K562 (cell line): ENCODE results near the gene DPM2. TPM values are rescaled to one million over a fixed set of nuclear protein-coding genes. Genes with fewer than 3 reads are reported as not detected.
A peak's percentile ranks its signal among the peaks of the same experiment; 100 is the strongest.

ENCODE experiments used
- CBX5 ChIP-seq: IDR thresholded peaks from 2 replicates; pipeline ENCODE4 v1.6.1; 2014; ENCODE audit warnings: low read depth, borderline replicate concordance
- CTBP1 ChIP-seq: fragments of 450-650 bp; IDR thresholded peaks from 2 replicates; pipeline ENCODE4 v1.6.1; 2016; ENCODE audit warnings: borderline replicate concordance
- EP400 ChIP-seq: fragments of 450-650 bp; IDR thresholded peaks from 2 replicates; pipeline ENCODE4 v1.6.1; 2017; ENCODE audit warnings: antibody characterized with exemption, mild to moderate bottlenecking, moderate library complexity
- MCM5 ChIP-seq: fragments of 450-650 bp; IDR thresholded peaks from 2 replicates; pipeline ENCODE4 v1.6.1; 2016; ENCODE audit warnings: low read depth
- POLR2A ChIP-seq: fragments of 450-650 bp; conservative IDR thresholded peaks from 2 replicates; pipeline ENCODE4 v1.6.1; 2016
- PTBP1 ChIP-seq: fragments of 200-400 bp; formaldehyde crosslinking; IDR thresholded peaks from 2 replicates; pipeline ENCODE4 v1.6.1; 2017; ENCODE audit warnings: low read depth, low read length
- RUNX1 ChIP-seq: sonication (generic); IDR thresholded peaks from 2 replicates; pipeline ENCODE4 v1.6.1; 2016; ENCODE audit warnings: antibody characterized with exemption, low read depth
- STAT5A ChIP-seq: IDR thresholded peaks from 2 replicates; pipeline ENCODE4 v1.6.1; 2012; ENCODE audit warnings: low read length, inconsistent platforms, borderline replicate concordance
- TGIF2 ChIP-seq: sonication (generic); formaldehyde crosslinking; IDR thresholded peaks from 2 replicates; pipeline ENCODE4 v1.8.1; 2022; ENCODE audit warnings: mild to moderate bottlenecking, missing genetic modification reagents, moderate library complexity
- TOE1 ChIP-seq, 2 experiments: fragments of 450-650 bp in 1 of 2; sonication (generic) in 1 of 2; formaldehyde crosslinking in 1 of 2; IDR thresholded peaks; 2 replicates each; pipeline versions ENCODE4 v1.7.1 to v1.8.0; 2016 to 2022; ENCODE audit warnings: borderline replicate concordance in 2 of 2, mild to moderate bottlenecking in 2 of 2, antibody characterized with exemption in 1 of 2, inconsistent platforms in 1 of 2, low read depth in 1 of 2, missing genetic modification reagents in 1 of 2, moderate library complexity in 1 of 2
- TRIM28 ChIP-seq: fragments of 450-650 bp; IDR thresholded peaks from 2 replicates; pipeline ENCODE4 v1.6.1; 2017
- U2AF2 ChIP-seq: fragments of 200-400 bp; formaldehyde crosslinking; optimal IDR thresholded peaks from 2 replicates; pipeline ENCODE3; 2017; ENCODE audit warnings: low read depth, mild to moderate bottlenecking, low read length
- ZBTB17 ChIP-seq: fragments of 450-650 bp; formaldehyde crosslinking; IDR thresholded peaks from 2 replicates; pipeline ENCODE4 v1.4.0; 2020; ENCODE audit warnings: mild to moderate bottlenecking
- ZFP30 ChIP-seq: fragments of 250-450 bp; sonication (Bioruptor Pico); IDR thresholded peaks from 2 replicates; pipeline ENCODE4 v1.8.0; 2022; ENCODE audit warnings: moderate library complexity, mild to moderate bottlenecking, inconsistent platforms, borderline replicate concordance
- ZKSCAN3 ChIP-seq: fragments of 250-450 bp; sonication (Bioruptor Pico); IDR thresholded peaks from 2 replicates; pipeline ENCODE4 v1.4.0; 2020
- ZNF3 ChIP-seq: fragments of 250-450 bp; sonication (Bioruptor Pico); IDR thresholded peaks from 2 replicates; pipeline ENCODE4 v1.5.0; 2021; ENCODE audit warnings: mild to moderate bottlenecking, moderate library complexity
- ZNF354B ChIP-seq: fragments of 250-450 bp; sonication (Bioruptor Pico); IDR thresholded peaks from 2 replicates; pipeline ENCODE4 v1.4.0; 2020
- ZNF41 ChIP-seq: fragments of 250-450 bp; sonication (Bioruptor Pico); conservative IDR thresholded peaks from 2 replicates; pipeline ENCODE4 v1.4.0; 2020; ENCODE audit warnings: mild to moderate bottlenecking
- polyA plus RNA-seq, 8 experiments: library from polyadenylated mRNA; depleted of rRNA in 4 of 8; stranded (reverse) in 5 of 8; unstranded in 3 of 8; fragments of >200 nt; fragmentation: Nextera tagmentation in 2 of 8; fragmentation: Illumina TruSeq in 1 of 8; extraction: Ambion mirVana in 2 of 8; extraction: Trizol in 1 of 8; gene quantifications; 2 replicates each; pipeline versions ENCODE4 v1.2.1 to v1.2.3, GENCODE V29; 2011 to 2014; ENCODE audit warnings: inconsistent platforms in 1 of 8, missing spikeins in 1 of 8
- total RNA-seq, 7 experiments: library from RNA; depleted of rRNA in 6 of 7; stranded (reverse); fragments of >200 nt in 6 of 7; fragmentation: Illumina TruSeq in 2 of 7; extraction: Trizol in 2 of 7; gene quantifications; 2 replicates each; pipeline versions ENCODE4 v1.2.1 to v1.2.3, GENCODE V29; 2011 to 2021; ENCODE audit warnings: low replicate concordance in 1 of 7
- TF ChIP-seq, protein P1 (sequence below): fragments of 450-650 bp; IDR thresholded peaks from 2 replicates; pipeline ENCODE4 v1.6.1; 2016; ENCODE audit warnings: low read depth
- TF ChIP-seq, protein P2 (sequence below): fragments of 450-650 bp; formaldehyde crosslinking; IDR thresholded peaks from 2 replicates; pipeline ENCODE4 v1.4.0; 2020; ENCODE audit warnings: mild to moderate bottlenecking, mixed read lengths

DPM2 gene
- total and polyA plus RNA-seq, 9 of the 15 experiments (the other 6 are each of a cell fraction or from before 2014, with no cell fraction given): 43.5 to 126 (median 71.1) TPM

DNA sequence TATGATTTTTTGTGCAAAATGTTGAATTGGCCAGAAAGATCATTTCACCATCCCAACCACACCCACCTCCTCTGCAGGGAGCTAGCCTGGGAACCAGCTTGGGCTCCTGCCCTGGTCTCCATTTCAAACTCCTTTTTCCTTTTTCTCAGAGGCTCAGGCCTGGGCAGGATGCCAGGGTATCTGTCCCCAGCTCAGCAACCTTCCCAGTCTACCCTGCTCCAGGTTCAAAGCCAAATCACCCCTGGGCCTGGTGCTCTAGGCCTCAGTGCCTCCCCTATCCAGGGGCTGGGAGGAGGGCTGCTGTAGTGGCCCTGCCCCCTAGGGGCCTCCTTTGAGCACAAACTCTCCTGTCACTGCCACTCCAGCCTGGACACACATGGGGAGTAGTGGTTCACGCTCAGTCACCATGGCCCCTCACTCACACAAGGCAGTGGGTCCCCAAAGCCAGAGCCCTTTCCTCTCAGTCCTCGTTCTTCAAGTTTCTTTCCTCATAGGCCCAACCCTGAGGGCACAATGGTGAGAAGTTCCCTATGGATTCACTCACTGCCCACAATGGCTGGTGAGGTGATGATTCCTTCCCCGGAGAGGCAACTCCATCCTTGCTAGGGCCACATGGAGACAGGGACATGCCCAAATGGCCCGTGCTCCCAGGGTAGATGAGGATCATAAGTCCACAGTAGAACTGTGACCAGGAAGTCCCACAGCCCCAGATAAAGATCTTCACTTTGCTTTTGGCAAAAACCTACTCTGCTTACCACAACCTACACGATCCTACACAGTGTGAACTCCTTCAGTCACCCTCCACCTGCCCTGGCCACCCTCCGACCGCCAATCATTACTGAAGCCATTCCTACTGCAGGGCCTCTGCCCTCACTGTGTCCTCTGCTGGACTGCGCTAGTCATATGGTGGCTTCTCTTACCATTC, 19.2 kb downstream of the DPM2 start (continued):
- TF ChIP-seq, protein P1, sequence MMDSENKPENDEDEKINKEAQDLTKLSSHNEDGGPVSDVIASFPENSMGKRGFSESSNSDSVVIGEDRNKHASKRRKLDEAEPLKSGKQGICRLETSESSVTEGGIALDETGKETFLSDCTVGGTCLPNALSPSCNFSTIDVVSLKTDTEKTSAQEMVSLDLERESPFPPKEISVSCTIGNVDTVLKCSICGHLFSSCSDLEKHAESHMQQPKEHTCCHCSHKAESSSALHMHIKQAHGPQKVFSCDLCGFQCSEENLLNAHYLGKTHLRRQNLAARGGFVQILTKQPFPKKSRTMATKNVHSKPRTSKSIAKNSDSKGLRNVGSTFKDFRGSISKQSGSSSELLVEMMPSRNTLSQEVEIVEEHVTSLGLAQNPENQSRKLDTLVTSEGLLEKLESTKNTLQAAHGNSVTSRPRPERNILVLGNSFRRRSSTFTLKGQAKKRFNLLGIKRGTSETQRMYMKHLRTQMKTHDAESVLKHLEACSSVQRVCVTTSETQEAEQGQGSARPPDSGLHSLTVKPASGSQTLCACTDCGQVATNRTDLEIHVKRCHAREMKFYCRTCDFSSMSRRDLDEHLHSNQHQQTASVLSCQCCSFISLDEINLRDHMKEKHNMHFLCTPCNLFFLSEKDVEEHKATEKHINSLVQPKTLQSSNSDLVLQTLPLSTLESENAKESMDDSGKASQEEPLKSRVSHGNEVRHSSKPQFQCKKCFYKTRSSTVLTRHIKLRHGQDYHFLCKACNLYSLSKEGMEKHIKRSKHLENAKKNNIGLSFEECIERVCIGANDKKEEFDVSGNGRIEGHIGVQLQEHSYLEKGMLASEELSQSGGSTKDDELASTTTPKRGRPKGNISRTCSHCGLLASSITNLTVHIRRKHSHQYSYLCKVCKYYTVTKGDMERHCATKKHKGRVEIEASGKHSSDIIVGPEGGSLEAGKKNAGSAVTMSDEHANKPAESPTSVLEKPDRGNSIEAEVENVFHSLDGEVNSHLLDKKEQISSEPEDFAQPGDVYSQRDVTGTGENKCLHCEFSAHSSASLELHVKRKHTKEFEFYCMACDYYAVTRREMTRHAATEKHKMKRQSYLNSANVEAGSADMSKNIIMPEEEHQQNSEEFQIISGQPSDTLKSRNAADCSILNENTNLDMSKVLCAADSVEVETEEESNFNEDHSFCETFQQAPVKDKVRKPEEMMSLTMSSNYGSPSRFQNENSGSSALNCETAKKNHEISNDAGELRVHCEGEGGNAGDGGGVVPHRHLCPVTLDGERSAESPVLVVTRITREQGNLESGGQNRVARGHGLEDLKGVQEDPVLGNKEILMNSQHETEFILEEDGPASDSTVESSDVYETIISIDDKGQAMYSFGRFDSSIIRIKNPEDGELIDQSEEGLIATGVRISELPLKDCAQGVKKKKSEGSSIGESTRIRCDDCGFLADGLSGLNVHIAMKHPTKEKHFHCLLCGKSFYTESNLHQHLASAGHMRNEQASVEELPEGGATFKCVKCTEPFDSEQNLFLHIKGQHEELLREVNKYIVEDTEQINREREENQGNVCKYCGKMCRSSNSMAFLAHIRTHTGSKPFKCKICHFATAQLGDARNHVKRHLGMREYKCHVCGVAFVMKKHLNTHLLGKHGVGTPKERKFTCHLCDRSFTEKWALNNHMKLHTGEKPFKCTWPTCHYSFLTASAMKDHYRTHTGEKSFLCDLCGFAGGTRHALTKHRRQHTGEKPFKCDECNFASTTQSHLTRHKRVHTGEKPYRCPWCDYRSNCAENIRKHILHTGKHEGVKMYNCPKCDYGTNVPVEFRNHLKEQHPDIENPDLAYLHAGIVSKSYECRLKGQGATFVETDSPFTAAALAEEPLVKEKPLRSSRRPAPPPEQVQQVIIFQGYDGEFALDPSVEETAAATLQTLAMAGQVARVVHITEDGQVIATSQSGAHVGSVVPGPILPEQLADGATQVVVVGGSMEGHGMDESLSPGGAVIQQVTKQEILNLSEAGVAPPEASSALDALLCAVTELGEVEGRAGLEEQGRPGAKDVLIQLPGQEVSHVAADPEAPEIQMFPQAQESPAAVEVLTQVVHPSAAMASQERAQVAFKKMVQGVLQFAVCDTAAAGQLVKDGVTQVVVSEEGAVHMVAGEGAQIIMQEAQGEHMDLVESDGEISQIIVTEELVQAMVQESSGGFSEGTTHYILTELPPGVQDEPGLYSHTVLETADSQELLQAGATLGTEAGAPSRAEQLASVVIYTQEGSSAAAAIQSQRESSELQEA: no peak
- TF ChIP-seq ZBTB17 (CRISPR knock-in tag) (no peak), EP400 (no peak), ZKSCAN3 (peak; percentile 60; the same call in 1 of the 2 replicates), RUNX1 (0 out of 2 replicates have a peak, but pooled peaks have one; percentile 47), POLR2A (0 out of 2 replicates have a peak, but pooled peaks have one; percentile 32), ZNF354B (no peak), TOE1 (IDR thresholded peaks at IDR 0.05; ENCODE audit: borderline replicate concordance) (no peak), TOE1 (CRISPR knock-in tag; IDR thresholded peaks at IDR 0.05; ENCODE audit: borderline replicate concordance, low read depth) (peak; percentile 27; the same call in 1 of the 2 replicates), CBX5 (no peak), CTBP1 (peak; percentile 36; the same call in 1 of the 2 replicates), TGIF2 (CRISPR knock-in tag) (no peak), PTBP1 (no peak), U2AF2 (no peak), ZFP30 (CRISPR knock-in tag) (no peak), ZNF41 (CRISPR knock-in tag) (no peak), ZNF3 (no peak), STAT5A (no peak), MCM5 (no peak), TRIM28 (no peak)
- TF ChIP-seq, protein P2, sequence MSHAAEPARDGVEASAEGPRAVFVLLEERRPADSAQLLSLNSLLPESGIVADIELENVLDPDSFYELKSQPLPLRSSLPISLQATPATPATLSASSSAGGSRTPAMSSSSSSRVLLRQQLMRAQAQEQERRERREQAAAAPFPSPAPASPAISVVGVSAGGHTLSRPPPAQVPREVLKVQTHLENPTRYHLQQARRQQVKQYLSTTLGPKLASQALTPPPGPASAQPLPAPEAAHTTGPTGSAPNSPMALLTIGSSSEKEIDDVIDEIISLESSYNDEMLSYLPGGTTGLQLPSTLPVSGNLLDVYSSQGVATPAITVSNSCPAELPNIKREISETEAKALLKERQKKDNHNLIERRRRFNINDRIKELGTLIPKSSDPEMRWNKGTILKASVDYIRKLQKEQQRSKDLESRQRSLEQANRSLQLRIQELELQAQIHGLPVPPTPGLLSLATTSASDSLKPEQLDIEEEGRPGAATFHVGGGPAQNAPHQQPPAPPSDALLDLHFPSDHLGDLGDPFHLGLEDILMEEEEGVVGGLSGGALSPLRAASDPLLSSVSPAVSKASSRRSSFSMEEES: no peak
